HG03135 (cell line): ENCODE data around the gene ABR.
"Not testable (repeated sequence)": the region's sequence is repeated elsewhere in the genome, so short reads cannot be mapped to it uniquely, and the experiment has no call there.

Source experiments
- ATAC-seq: cut with Tn5 transposase; IDR thresholded peaks from one replicate; pipeline ENCODE4 v1.9.1; 2021; ENCODE audit warnings: mild to moderate bottlenecking, moderate library complexity; ENCODE audit not compliant: unreplicated experiment

Gene ABR

GRCh38 chr17:1123393-1123831, 56.4 kb downstream of the ABR start:
- ATAC-seq, result no peak

- no peak for ATAC-seq
Measured at GRCh38 chr17:1122533-1123392, 57.0 kb downstream of the ABR start.

GRCh38 chr17:1121442-1121817, 58.4 kb downstream of the ABR start:
- not testable (repeated sequence) for ATAC-seq

GRCh38 chr17:1120596-1121441, 59.0 kb downstream of the ABR start:
- ATAC-seq, result no peak

- ATAC-seq, result no peak
Measured at GRCh38 chr17:1119924-1120323, 59.9 kb downstream of the ABR start.

GRCh38 chr17:1116602-1117001, 63.2 kb downstream of the ABR start:
- ATAC-seq, result no peak

- ATAC-seq, result no peak
Measured at GRCh38 chr17:1112875-1113274, 66.9 kb downstream of the ABR start.

- ATAC-seq, result no peak
Measured at GRCh38 chr17:1111599-1112443, 68.0 kb downstream of the ABR start.

- no peak for ATAC-seq
Measured at GRCh38 chr17:1110862-1111598, 68.8 kb downstream of the ABR start.

- no peak for ATAC-seq
Measured at GRCh38 chr17:1110541-1110861, 69.3 kb downstream of the ABR start.

GRCh38 chr17:1109606-1110540, 69.9 kb downstream of the ABR start:
- peak; percentile 30 for ATAC-seq

- peak; percentile 50 for ATAC-seq
Measured at GRCh38 chr17:1108765-1109605, 70.8 kb downstream of the ABR start.

GRCh38 chr17:1108478-1108764, 71.4 kb downstream of the ABR start:
- ATAC-seq, result no peak

- no peak for ATAC-seq
Measured at GRCh38 chr17:1107777-1108477, 71.9 kb downstream of the ABR start.

GRCh38 chr17:1107083-1107776, 72.6 kb downstream of the ABR start:
- no peak for ATAC-seq

- ATAC-seq, result no peak
Measured at GRCh38 chr17:1104222-1104621, 75.6 kb downstream of the ABR start.

- ATAC-seq, result no peak
Measured at GRCh38 chr17:1100382-1100781, 79.4 kb downstream of the ABR start.

GRCh38 chr17:1099242-1099641, 80.5 kb downstream of the ABR start:
- ATAC-seq, result no peak
